Activated CD8-positive, alpha-beta memory T cell treated with anti-CD3 and anti-CD28 coated beads for 48 hours (primary cell): ENCODE data around the gene TRIM4.

Source experiments
- DNase-seq, 3 experiments: peaks; one replicate each; pipeline ENCODE4 v3.0.0-alpha.2; 2020; ENCODE audit warnings: low read depth in 2 of 3, low spot score in 2 of 3

The TRIM4 gene

GRCh38 chr7:99848420-99849216 is 70.7 kb downstream of the TRIM4 start:
- no peak for DNase-seq

GRCh38 chr7:99844328-99844727 is 75.0 kb downstream of the TRIM4 start:
- DNase-seq: no peak

DNA sequence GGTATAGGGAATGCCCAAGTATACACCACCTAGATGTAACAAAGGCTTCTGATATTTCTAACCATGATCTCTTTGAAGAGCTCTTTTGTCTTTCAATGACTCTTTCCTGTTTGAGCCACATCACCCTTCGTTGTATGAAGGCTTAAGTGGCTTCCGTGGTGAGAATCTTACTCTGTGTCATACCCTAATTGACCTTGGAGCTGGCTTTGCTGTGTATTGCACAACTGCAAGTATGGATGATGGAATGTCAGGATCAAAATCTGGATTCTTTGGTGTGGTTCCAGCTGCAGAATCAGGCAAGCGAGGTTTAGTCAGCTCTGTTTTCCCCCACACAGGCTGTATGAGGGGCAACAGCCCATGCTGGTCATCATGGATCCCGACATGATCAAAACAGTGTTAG is 75.5 kb downstream of the TRIM4 start:
- no peak for DNase-seq

DNA sequence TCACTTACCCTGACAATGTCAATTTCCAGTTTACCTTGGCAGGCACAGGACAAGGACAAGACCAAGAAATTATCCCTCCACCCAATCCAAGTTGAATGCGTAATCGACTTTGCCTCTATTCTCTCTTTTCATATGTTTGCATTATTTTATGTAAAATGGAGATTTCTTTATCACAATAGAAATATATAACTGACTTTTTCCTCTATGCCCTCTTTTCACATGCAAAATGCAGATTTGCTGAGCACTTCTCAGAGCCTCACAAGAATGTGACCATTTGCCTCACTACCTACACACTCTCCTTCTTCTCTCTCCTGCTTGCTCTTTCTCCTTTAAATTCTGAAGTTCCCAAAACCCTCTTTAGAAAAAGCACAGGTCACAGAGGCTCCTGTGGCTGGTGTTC is 76.4 kb downstream of the TRIM4 start:
- no peak for DNase-seq
